Transverse colon (tissue), 4 donors: ENCODE data around the gene TGM6. TPM values are rescaled to one million over a fixed set of nuclear protein-coding genes. Genes with fewer than 3 reads are reported as not detected.

ENCODE experiments used
- DNase-seq: peaks from one replicate; pipeline ENCODE4 v3.0.0-alpha.2; 2019
- H3K27ac ChIP-seq, 4 donors: fragments of 200-600 bp; sonication (generic); 2 replicates each; pipeline ENCODE4 v1.5.1; 2016 to 2018; ENCODE audit warnings: inconsistent platforms in 4 of 4
- H3K27me3 ChIP-seq: fragments of 200-600 bp; sonication (generic); 2 replicates; pipeline ENCODE4 v1.5.1; 2017; ENCODE audit warnings: inconsistent platforms
- H3K36me3 ChIP-seq, 4 donors: fragments of 200-600 bp; sonication (generic); 2 replicates each; pipeline ENCODE4 v1.5.1; 2017 to 2019; ENCODE audit warnings: inconsistent platforms in 4 of 4
- H3K4me1 ChIP-seq, 4 donors: fragments of 200-600 bp; sonication (generic); 2 replicates each; pipeline ENCODE4 v1.5.1; 2017 to 2020; ENCODE audit warnings: inconsistent platforms in 4 of 4
- H3K4me3 ChIP-seq, 4 donors: fragments of 200-600 bp; sonication (generic); 1 replicate in 1 of 4; 2 replicates in 3 of 4; pipeline versions ENCODE4 v1.5.1 to v1.6.1; 2017 to 2019; ENCODE audit warnings: inconsistent platforms in 4 of 4
- H3K9me3 ChIP-seq, 2 donors: fragments of 200-600 bp; sonication (generic); 2 replicates each; pipeline ENCODE4 v1.5.1; 2017 to 2019; ENCODE audit warnings: inconsistent platforms in 2 of 2
- EP300 ChIP-seq: sonication (generic); formaldehyde crosslinking; IDR thresholded peaks from one replicate; pipeline ENCODE4 v1.6.1; 2017; ENCODE audit warnings: antibody characterized with exemption, low read depth
- POLR2A ChIP-seq: fragments of 450-650 bp; IDR thresholded peaks from one replicate; pipeline ENCODE4 v1.6.1; 2016; ENCODE audit warnings: antibody characterized with exemption, mild to moderate bottlenecking, moderate library complexity
- POLR2AphosphoS5 ChIP-seq, 3 donors: sonication (generic); formaldehyde crosslinking; IDR thresholded peaks; one replicate each; pipeline ENCODE4 v1.6.1; 2016; ENCODE audit warnings: antibody characterized with exemption in 3 of 3
- WGBS, 2 donors: methylation state at CpG; one replicate each; pipeline ENCODE4 v1.1.5; 2018; ENCODE audit warnings: low coverage in 1 of 2; 5-methylcytosine and 5-hydroxymethylcytosine counted together
- in situ Hi-C, 4 donors: fragments of 200-750 bp; cut with MboI; loops; one replicate each; pipeline versions ENCODE4 v1.15.0 to v1.15.1; 2017; ENCODE audit warnings: low sequenced_read_pairs in 3 of 4, low pct_ligation_motif_present in 1 of 4, low pct_unique_long_range_greater_than_20kb in 1 of 4
- intact Hi-C: fragments of 100-400 bp; cut with DNase I; formaldehyde crosslinking; loops from one replicate; pipeline ENCODE4 v1.15.1; 2023; ENCODE audit warnings: low total_unique reads
- total RNA-seq, 4 donors: library from RNA; depleted of rRNA; stranded (reverse); fragments of >200 nt; gene quantifications; one replicate each; pipeline ENCODE4 v1.1.0, GENCODE V29; 2016
- TF ChIP-seq, protein P1 (sequence below), 5 experiments: fragments of 200-600 bp in 3 of 5; fragments of 450-650 bp in 2 of 5; sonication (generic) in 3 of 5; IDR thresholded peaks; 1 replicate in 2 of 5; 2 replicates in 3 of 5; pipeline ENCODE4 v1.5.1; 2016 to 2017; ENCODE audit warnings: antibody characterized with exemption in 5 of 5, inconsistent platforms in 3 of 5, mild to moderate bottlenecking in 2 of 5, moderate library complexity in 1 of 5

Gene TGM6
- total RNA-seq, result under 1 TPM in 1 of 4 donors, not detected in 3; 0.14 TPM

DNA sequence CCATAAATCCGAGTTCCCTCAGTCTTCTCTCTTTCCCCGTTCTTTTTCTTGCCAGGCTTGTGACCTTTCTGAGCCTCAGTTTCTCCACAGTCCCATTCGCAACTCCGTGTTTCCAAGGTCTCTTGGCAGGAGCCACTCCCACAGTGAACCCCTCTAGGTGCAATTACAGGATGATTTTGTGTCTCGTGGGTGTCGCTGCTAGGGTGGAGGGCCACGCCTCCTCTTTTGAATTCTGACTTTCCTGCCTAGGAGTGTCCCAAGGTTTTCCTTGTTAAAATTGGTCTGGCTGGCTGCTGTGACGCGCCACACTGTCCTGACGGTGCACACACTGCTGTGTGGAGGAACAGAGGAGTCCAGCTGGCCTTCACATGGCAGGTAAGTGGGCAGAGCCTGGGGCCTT is at the start of gene TGM6:
Gene TGM6, plus strand, starts transcription at position 301 of the 400 bp plus-strand sequence. Its CDS starts 68 bp downstream, at position 369.
- in situ Hi-C loops (no loop called here), intact Hi-C loops (no loop called here)
- H3K27ac ChIP-seq, result no peak within 1 kb of the TSS
- H3K9me3 ChIP-seq, result no peaks in the 10 kb centered on the region
- TF ChIP-seq EP300 (no peak), POLR2A (no peak), POLR2AphosphoS5 (IDR thresholded peaks at IDR 0.05) (no peak)
- TF ChIP-seq, protein P1, sequence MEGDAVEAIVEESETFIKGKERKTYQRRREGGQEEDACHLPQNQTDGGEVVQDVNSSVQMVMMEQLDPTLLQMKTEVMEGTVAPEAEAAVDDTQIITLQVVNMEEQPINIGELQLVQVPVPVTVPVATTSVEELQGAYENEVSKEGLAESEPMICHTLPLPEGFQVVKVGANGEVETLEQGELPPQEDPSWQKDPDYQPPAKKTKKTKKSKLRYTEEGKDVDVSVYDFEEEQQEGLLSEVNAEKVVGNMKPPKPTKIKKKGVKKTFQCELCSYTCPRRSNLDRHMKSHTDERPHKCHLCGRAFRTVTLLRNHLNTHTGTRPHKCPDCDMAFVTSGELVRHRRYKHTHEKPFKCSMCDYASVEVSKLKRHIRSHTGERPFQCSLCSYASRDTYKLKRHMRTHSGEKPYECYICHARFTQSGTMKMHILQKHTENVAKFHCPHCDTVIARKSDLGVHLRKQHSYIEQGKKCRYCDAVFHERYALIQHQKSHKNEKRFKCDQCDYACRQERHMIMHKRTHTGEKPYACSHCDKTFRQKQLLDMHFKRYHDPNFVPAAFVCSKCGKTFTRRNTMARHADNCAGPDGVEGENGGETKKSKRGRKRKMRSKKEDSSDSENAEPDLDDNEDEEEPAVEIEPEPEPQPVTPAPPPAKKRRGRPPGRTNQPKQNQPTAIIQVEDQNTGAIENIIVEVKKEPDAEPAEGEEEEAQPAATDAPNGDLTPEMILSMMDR (IDR thresholded peaks at IDR 0.05), result no peak
- DNase-seq, result no peak
- 85% methylated on average over 10 of the region's 10 CpGs; no CpG with 5 or more reads in 1 of the 2 donors for WGBS, 2 donors
- no peaks in the 10 kb centered on the region for H3K36me3 ChIP-seq
- no peak within 1 kb of the TSS for H3K4me3 ChIP-seq
- H3K4me1 ChIP-seq, result no peaks in the 10 kb centered on the region
- no peaks in the 10 kb centered on the region for H3K27me3 ChIP-seq

DNA sequence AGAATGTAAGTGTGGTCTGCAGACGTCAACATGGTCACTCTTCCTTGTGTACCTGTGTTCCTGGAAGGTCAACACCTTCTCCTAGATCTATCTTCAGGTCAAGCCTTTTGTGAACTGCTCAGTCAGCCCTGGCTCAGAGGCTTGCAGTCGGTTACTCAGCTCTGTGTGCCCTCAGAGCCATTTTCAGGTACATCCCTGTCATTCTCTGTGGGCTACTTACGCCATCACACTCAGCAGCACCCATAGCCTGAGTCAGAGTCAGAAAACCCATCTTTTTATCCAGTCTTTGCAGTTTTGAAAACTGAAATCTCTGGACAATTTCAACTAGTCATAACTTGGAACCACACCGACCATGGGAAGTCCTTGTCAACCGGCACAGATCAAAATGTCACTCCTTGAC is 49.6 kb upstream of the TGM6 start:
- Histone ChIP-seq H3K4me3 (no peak overlapping the region), H3K27me3 (no peaks in the 10 kb centered on the region), H3K27ac (no peak overlapping the region), H3K4me1 (peaks cover 0 to 4% (median 3%) of the 10 kb centered on the region in 4 donors), H3K9me3 (no peaks in the 10 kb centered on the region), H3K36me3 (no peaks in the 10 kb centered on the region)
- 79 to 84% methylated on average over 4 to 5 of the region's 5 CpGs for WGBS, 2 donors
- DNase-seq, result no peak
- TF ChIP-seq POLR2A (no peak), EP300 (no peak), POLR2AphosphoS5 (IDR thresholded peaks at IDR 0.05) (no peak)
- TF ChIP-seq, protein P1 (IDR thresholded peaks at IDR 0.05), result no peak
- in situ Hi-C loops, result no loop called here
- intact Hi-C loops, result no loop called here

DNA sequence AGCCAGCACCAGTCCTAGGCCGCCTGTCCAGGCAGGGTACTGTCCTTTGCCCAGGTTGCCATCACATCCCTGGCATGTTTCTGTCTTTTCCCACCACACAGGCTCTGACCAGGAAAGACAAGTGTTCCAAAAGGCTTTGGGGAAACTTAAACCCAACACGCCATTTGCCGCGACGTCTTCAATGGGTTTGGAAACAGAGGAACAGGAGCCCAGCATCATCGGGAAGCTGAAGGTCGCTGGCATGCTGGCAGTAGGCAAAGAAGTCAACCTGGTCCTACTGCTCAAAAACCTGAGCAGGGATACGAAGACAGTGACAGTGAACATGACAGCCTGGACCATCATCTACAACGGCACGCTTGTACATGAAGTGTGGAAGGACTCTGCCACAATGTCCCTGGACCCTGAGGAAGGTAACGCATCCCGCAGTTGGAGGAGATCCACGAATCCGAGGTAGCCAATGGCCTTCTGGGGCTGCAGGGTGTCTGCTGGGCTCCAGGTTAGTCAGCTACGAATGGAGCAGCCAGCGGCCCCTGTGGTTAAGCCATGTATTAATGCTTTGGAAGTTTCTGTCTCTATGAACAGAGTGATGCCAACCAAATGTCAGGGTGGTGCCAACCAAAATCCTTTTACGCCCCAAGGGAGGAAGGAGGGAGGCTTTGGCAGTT is 48.7 kb upstream of the TGM6 start:
- H3K4me1 ChIP-seq, result peaks cover 0 to 4% (median 2%) of the 10 kb centered on the region in 4 donors
- no peak for TF ChIP-seq EP300
- TF ChIP-seq POLR2A, result no peak
- TF ChIP-seq, protein P1 (IDR thresholded peaks at IDR 0.05), result no peak
- TF ChIP-seq POLR2AphosphoS5 (IDR thresholded peaks at IDR 0.05), result no peak
- intact Hi-C loops (no loop called here), in situ Hi-C loops (no loop called here)
- DNase-seq, result no peak
- 75 to 85% methylated on average over 1 to 17 of the region's 17 CpGs for WGBS, 2 donors
- H3K4me3 ChIP-seq, result no peak overlapping the region
- no peaks in the 10 kb centered on the region for H3K36me3 ChIP-seq
- no peak overlapping the region for H3K27ac ChIP-seq
- no peaks in the 10 kb centered on the region for H3K27me3 ChIP-seq
- H3K9me3 ChIP-seq, result no peaks in the 10 kb centered on the region

DNA sequence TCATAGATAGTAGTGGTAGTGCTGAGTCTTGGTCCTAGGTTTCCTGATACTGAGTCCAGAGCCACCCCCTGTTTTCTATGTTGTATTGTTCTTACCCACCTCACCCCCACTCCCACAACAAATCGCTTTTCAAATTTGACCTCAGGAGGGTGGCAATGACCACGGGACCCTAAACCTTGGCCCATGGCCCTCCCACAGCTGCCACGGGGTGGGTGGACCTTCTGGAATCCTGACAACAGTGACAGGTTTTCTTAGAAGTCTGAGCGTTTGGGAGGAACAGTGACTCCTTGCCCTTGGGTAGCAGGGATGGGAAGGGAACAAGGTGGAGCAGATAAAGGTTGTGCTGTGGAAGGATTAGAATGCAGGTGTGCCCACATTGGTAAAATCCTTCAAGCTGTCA is 48.0 kb upstream of the TGM6 start:
- intact Hi-C loops, result no loop called here
- Histone ChIP-seq H3K27me3 (no peaks in the 10 kb centered on the region), H3K36me3 (no peaks in the 10 kb centered on the region), H3K27ac (no peak overlapping the region), H3K4me3 (no peak overlapping the region), H3K4me1 (peaks cover 0 to 4% (median 2%) of the 10 kb centered on the region in 4 donors), H3K9me3 (no peaks in the 10 kb centered on the region)
- WGBS, 2 donors, result 61 to 79% methylated on average over 2 to 4 of the region's 4 CpGs
- TF ChIP-seq EP300, result no peak
- DNase-seq, result no peak
- in situ Hi-C loops, result no loop called here

DNA sequence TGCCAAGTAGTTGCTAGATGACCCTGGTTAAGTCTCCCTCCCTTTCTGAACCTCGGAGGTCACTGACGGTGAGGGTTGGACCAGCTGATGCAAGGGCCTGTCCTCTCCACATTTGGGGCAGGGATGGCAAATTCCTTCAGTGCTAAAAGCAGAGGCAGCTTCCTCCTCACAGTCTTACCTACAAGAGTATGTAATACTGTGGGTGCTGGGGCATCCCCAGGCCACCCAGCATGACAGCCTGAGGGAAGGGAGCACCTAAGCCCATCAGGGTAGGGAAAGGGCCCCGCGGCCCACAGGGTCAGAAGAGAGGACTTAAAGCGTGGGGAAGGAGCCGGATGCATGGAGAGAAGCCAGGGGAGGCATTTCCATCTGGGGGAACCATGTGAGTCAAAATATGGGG is 46.9 kb upstream of the TGM6 start:
- H3K4me3 ChIP-seq, result no peak overlapping the region
- in situ Hi-C loops, result no loop called here
- H3K27ac ChIP-seq, result no peak overlapping the region
- peaks cover 0 to 4% (median 2%) of the 10 kb centered on the region in 4 donors for H3K4me1 ChIP-seq
- intact Hi-C loops, result no loop called here
- no peak for TF ChIP-seq POLR2A
- TF ChIP-seq EP300, result no peak
- TF ChIP-seq, protein P1 (IDR thresholded peaks at IDR 0.05), result no peak
- no peak for TF ChIP-seq POLR2AphosphoS5 (IDR thresholded peaks at IDR 0.05)
- no peaks in the 10 kb centered on the region for H3K36me3 ChIP-seq
- no peaks in the 10 kb centered on the region for H3K9me3 ChIP-seq
- no peak for DNase-seq
- 62 to 84% methylated on average over 2 to 6 of the region's 6 CpGs for WGBS, 2 donors
- H3K27me3 ChIP-seq, result no peaks in the 10 kb centered on the region
